ENCODE results near the gene AGPAT1.

- TF ChIP-seq EGR1 (IDR thresholded peaks at IDR 0.05; ENCODE audit: borderline replicate concordance, low read depth, low read length): no peak
- no peak for TF ChIP-seq JUN (IDR thresholded peaks at IDR 0.05; ENCODE audit: low read depth, low read length)
- TF ChIP-seq, protein P1, sequence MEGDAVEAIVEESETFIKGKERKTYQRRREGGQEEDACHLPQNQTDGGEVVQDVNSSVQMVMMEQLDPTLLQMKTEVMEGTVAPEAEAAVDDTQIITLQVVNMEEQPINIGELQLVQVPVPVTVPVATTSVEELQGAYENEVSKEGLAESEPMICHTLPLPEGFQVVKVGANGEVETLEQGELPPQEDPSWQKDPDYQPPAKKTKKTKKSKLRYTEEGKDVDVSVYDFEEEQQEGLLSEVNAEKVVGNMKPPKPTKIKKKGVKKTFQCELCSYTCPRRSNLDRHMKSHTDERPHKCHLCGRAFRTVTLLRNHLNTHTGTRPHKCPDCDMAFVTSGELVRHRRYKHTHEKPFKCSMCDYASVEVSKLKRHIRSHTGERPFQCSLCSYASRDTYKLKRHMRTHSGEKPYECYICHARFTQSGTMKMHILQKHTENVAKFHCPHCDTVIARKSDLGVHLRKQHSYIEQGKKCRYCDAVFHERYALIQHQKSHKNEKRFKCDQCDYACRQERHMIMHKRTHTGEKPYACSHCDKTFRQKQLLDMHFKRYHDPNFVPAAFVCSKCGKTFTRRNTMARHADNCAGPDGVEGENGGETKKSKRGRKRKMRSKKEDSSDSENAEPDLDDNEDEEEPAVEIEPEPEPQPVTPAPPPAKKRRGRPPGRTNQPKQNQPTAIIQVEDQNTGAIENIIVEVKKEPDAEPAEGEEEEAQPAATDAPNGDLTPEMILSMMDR (IDR thresholded peaks at IDR 0.05; ENCODE audit: control extremely low read depth in 1 of 3, insufficient read depth in 1 of 3, low read depth in 1 of 3, low read length in 3 of 3): no peak
- TF ChIP-seq CREB1 (IDR thresholded peaks at IDR 0.05): no peak
- TF ChIP-seq EZH2 (IDR thresholded peaks at IDR 0.05; ENCODE audit: low read depth, low read length, severe bottlenecking): no peak
- TF ChIP-seq ZNF274 (IDR thresholded peaks at IDR 0.05; ENCODE audit: borderline replicate concordance, extremely low read depth, low read length): no peak
- no peak for TF ChIP-seq TCF12 (IDR thresholded peaks at IDR 0.05; ENCODE audit: low read depth, low read length)
- TF ChIP-seq TAF1 (IDR thresholded peaks at IDR 0.05; ENCODE audit: low read depth, low read length): no peak
- TF ChIP-seq BCL11A (IDR thresholded peaks at IDR 0.05; ENCODE audit: low read depth in 2 of 2, low read length in 2 of 2): no peak
- no peak for TF ChIP-seq E2F6 (IDR thresholded peaks at IDR 0.05)
- TF ChIP-seq, protein P2, sequence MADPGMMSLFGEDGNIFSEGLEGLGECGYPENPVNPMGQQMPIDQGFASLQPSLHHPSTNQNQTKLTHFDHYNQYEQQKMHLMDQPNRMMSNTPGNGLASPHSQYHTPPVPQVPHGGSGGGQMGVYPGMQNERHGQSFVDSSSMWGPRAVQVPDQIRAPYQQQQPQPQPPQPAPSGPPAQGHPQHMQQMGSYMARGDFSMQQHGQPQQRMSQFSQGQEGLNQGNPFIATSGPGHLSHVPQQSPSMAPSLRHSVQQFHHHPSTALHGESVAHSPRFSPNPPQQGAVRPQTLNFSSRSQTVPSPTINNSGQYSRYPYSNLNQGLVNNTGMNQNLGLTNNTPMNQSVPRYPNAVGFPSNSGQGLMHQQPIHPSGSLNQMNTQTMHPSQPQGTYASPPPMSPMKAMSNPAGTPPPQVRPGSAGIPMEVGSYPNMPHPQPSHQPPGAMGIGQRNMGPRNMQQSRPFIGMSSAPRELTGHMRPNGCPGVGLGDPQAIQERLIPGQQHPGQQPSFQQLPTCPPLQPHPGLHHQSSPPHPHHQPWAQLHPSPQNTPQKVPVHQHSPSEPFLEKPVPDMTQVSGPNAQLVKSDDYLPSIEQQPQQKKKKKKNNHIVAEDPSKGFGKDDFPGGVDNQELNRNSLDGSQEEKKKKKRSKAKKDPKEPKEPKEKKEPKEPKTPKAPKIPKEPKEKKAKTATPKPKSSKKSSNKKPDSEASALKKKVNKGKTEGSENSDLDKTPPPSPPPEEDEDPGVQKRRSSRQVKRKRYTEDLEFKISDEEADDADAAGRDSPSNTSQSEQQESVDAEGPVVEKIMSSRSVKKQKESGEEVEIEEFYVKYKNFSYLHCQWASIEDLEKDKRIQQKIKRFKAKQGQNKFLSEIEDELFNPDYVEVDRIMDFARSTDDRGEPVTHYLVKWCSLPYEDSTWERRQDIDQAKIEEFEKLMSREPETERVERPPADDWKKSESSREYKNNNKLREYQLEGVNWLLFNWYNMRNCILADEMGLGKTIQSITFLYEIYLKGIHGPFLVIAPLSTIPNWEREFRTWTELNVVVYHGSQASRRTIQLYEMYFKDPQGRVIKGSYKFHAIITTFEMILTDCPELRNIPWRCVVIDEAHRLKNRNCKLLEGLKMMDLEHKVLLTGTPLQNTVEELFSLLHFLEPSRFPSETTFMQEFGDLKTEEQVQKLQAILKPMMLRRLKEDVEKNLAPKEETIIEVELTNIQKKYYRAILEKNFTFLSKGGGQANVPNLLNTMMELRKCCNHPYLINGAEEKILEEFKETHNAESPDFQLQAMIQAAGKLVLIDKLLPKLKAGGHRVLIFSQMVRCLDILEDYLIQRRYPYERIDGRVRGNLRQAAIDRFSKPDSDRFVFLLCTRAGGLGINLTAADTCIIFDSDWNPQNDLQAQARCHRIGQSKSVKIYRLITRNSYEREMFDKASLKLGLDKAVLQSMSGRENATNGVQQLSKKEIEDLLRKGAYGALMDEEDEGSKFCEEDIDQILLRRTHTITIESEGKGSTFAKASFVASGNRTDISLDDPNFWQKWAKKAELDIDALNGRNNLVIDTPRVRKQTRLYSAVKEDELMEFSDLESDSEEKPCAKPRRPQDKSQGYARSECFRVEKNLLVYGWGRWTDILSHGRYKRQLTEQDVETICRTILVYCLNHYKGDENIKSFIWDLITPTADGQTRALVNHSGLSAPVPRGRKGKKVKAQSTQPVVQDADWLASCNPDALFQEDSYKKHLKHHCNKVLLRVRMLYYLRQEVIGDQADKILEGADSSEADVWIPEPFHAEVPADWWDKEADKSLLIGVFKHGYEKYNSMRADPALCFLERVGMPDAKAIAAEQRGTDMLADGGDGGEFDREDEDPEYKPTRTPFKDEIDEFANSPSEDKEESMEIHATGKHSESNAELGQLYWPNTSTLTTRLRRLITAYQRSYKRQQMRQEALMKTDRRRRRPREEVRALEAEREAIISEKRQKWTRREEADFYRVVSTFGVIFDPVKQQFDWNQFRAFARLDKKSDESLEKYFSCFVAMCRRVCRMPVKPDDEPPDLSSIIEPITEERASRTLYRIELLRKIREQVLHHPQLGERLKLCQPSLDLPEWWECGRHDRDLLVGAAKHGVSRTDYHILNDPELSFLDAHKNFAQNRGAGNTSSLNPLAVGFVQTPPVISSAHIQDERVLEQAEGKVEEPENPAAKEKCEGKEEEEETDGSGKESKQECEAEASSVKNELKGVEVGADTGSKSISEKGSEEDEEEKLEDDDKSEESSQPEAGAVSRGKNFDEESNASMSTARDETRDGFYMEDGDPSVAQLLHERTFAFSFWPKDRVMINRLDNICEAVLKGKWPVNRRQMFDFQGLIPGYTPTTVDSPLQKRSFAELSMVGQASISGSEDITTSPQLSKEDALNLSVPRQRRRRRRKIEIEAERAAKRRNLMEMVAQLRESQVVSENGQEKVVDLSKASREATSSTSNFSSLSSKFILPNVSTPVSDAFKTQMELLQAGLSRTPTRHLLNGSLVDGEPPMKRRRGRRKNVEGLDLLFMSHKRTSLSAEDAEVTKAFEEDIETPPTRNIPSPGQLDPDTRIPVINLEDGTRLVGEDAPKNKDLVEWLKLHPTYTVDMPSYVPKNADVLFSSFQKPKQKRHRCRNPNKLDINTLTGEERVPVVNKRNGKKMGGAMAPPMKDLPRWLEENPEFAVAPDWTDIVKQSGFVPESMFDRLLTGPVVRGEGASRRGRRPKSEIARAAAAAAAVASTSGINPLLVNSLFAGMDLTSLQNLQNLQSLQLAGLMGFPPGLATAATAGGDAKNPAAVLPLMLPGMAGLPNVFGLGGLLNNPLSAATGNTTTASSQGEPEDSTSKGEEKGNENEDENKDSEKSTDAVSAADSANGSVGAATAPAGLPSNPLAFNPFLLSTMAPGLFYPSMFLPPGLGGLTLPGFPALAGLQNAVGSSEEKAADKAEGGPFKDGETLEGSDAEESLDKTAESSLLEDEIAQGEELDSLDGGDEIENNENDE (IDR thresholded peaks at IDR 0.05; ENCODE audit: insufficient replicate concordance, low read length): no peak
These were observed 16.1 kb upstream of the AGPAT1 start for GRCh38 chr6:32191696-32192607.
